Esophagus (tissue), 2 donors: Measurements from ENCODE around the gene GTPBP4. TPM values are rescaled to one million over a fixed set of nuclear protein-coding genes. Genes with fewer than 3 reads are reported as not detected.

Experiments used
- H3K27ac ChIP-seq, 2 donors: one replicate each; pipeline ENCODE4 v1.5.1; 2013; ENCODE audit warnings: low read depth in 2 of 2, mild to moderate bottlenecking in 2 of 2, inconsistent platforms in 1 of 2, low read length in 1 of 2, moderate library complexity in 1 of 2
- H3K27me3 ChIP-seq, 2 donors: one replicate each; pipeline ENCODE4 v1.6.1; 2013; ENCODE audit warnings: low read length in 2 of 2, control low read depth in 1 of 2, mild to moderate bottlenecking in 1 of 2; ENCODE audit not compliant: insufficient read depth in 2 of 2, control insufficient read depth in 1 of 2
- H3K36me3 ChIP-seq, 2 donors: one replicate each; pipeline ENCODE4 v1.6.1; 2013; ENCODE audit warnings: low read length in 1 of 2; ENCODE audit not compliant: control insufficient read depth in 2 of 2, insufficient read depth in 2 of 2
- H3K4me1 ChIP-seq, 2 donors: one replicate each; pipeline ENCODE4 v1.6.1; 2013; ENCODE audit warnings: low read length in 1 of 2; ENCODE audit not compliant: control insufficient read depth in 2 of 2, insufficient read depth in 2 of 2
- H3K4me3 ChIP-seq, 2 donors: one replicate each; pipeline ENCODE4 v1.5.1; 2013; ENCODE audit warnings: low read length in 2 of 2, mild to moderate bottlenecking in 2 of 2, low read depth in 1 of 2, moderate library complexity in 1 of 2
- H3K9me3 ChIP-seq, 2 donors: one replicate each; pipeline ENCODE4 v1.6.1; 2013; ENCODE audit warnings: mild to moderate bottlenecking in 2 of 2, low read depth in 1 of 2, low read length in 1 of 2, moderate library complexity in 1 of 2; ENCODE audit not compliant: control insufficient read depth in 2 of 2, insufficient read depth in 1 of 2
- WGBS, 2 donors: extraction: QIAGEN DNeasy Blood & Tissue Kit; methylation state at CpG; one replicate each; pipeline ENCODE4 v1.1.7; 2013; 5-methylcytosine and 5-hydroxymethylcytosine counted together
- polyA plus RNA-seq, 2 donors: library from polyadenylated mRNA; stranded (reverse); fragments of 200-250 nt; gene quantifications; one replicate each; pipeline ENCODE4 v1.2.3, GENCODE V29; 2013
- donor health status: healthy with polysubstance abuse.
- donor health status: Bipolar disorder and iron deficiency.

Gene GTPBP4
- polyA plus RNA-seq, 2 donors = 9.8 to 29.4 TPM

DNA sequence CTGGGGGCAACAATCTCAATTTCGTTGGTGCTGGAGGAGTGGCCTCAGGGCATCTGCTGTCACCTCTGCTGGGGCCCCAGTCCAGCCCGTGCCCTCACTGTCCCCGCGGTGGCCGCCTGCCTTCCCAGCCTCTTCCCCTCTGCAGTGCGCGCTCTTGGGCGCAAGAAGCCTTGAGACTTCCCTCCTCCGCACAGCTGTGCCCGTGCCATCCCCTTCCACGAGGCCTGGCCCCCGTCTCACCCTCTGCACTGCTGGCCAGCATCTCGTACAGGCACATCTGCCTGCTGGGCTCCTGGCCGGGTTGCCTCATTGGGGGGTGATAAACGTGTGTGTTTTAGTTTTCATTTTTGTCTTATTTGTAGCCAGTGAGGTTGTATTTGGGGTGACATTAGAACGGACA, 23.5 kb downstream of the GTPBP4 start:
- Histone ChIP-seq H3K27ac (no peak overlapping the region), H3K9me3 (peaks cover 0 to under 1% of the 10 kb centered on the region in 2 donors), H3K27me3 (no peaks in the 10 kb centered on the region), H3K4me3 (no peak overlapping the region), H3K4me1 (no peaks in the 10 kb centered on the region), H3K36me3 (peaks cover 33 to 46% of the 10 kb centered on the region in 2 donors)
- 95% methylated on average over 16 of the region's 16 CpGs for WGBS, 2 donors

- no peaks in the 10 kb centered on the region for H3K4me1 ChIP-seq
- peaks cover 22 to 38% of the 10 kb centered on the region in 2 donors for H3K36me3 ChIP-seq
- no peak overlapping the region for H3K4me3 ChIP-seq
- no peaks in the 10 kb centered on the region for H3K27me3 ChIP-seq
- WGBS, 2 donors = 93 to 96% methylated on average over 11 of the region's 11 CpGs
- H3K9me3 ChIP-seq = no peaks in the 10 kb centered on the region
- H3K27ac ChIP-seq = no peak overlapping the region
These were observed 27.5 kb downstream of the GTPBP4 start for GRCh38 chr10:1015688-1016087.

DNA sequence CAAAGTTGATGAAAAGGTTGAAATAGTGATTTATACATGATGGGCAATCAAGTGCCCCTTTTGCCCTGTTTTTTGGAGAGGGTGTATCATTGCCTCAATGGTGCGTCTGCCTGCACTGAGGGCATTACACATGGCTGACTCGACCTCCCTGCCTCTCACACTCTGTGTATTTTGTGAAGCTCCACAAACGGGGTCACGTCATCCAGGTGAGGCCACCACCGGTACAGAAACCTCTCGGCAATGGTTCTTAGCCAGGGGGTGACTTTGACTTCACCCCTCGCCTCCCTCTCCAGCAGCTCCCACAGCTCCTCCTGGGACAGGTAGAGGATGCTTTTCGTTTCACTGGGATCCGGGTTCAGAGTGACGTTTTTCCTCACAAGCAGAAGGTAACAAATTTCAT, 31.1 kb downstream of the GTPBP4 start:
- Histone ChIP-seq H3K9me3 (no peaks in the 10 kb centered on the region), H3K27me3 (no peaks in the 10 kb centered on the region), H3K4me1 (no peaks in the 10 kb centered on the region), H3K27ac (no peak overlapping the region), H3K36me3 (peaks cover 9 to 20% of the 10 kb centered on the region in 2 donors), H3K4me3 (no peak overlapping the region)
- 89 to 93% methylated on average over 10 of the region's 10 CpGs for WGBS, 2 donors

- peaks cover 7 to 19% of the 10 kb centered on the region in 2 donors for H3K36me3 ChIP-seq
- WGBS, 2 donors = 92 to 93% methylated on average over 10 of the region's 10 CpGs
- no peaks in the 10 kb centered on the region for H3K27me3 ChIP-seq
- no peak overlapping the region for H3K4me3 ChIP-seq
- H3K27ac ChIP-seq = no peak overlapping the region
- H3K4me1 ChIP-seq = no peaks in the 10 kb centered on the region
- H3K9me3 ChIP-seq = no peaks in the 10 kb centered on the region
These were observed 32.2 kb downstream of the GTPBP4 start for GRCh38 chr10:1020460-1020859.

DNA sequence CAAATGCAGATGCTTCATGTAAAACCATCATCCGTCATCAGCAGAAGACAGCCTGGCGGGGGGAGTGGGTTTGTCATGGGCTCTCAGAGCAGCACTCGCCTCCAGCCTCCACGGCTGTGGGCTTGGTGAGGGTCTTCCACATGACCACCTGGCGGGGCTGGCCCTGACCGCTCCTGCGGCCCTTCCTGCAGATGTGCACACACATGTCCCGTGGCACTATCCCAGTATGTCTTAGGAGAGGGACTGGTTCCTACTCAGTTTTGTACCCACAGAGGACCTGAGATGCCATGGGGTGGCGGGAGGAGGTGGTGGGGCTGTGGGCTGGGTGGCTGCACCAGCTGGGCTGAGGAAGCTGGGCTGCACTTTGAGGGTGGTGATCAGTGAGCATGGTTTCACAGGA, 32.7 kb downstream of the GTPBP4 start:
- H3K36me3 ChIP-seq = peaks cover 4 to 14% of the 10 kb centered on the region in 2 donors
- no peaks in the 10 kb centered on the region for H3K27me3 ChIP-seq
- H3K9me3 ChIP-seq = no peaks in the 10 kb centered on the region
- no peaks in the 10 kb centered on the region for H3K4me1 ChIP-seq
- H3K27ac ChIP-seq = no peak overlapping the region
- no peak overlapping the region for H3K4me3 ChIP-seq
- WGBS, 2 donors = 90 to 95% methylated on average over 9 of the region's 9 CpGs

DNA sequence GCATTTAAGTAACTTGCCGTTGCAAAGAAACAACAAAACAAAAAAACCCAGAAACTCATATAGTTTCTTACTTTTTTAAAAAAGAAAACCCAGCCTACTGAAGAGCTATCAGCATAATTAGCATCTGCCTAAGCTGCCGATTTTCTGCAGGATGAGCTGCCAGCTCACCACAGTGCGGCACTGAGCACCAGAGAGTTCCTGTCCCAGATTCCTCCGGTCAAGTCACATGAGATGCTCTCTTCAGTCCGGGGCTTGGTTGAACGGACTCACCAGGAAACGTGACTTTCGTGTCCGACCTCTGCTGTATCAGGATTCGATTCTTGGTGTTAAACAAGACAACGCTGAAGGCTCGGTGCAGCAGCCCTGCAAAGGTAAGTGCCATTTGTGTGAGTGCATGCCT, 34.2 kb downstream of the GTPBP4 start:
- H3K36me3 ChIP-seq = peaks cover 2 to 9% of the 10 kb centered on the region in 2 donors
- no peak overlapping the region for H3K4me3 ChIP-seq
- H3K4me1 ChIP-seq = no peaks in the 10 kb centered on the region
- H3K9me3 ChIP-seq = no peaks in the 10 kb centered on the region
- H3K27ac ChIP-seq = no peak overlapping the region
- WGBS, 2 donors = 80 to 87% methylated on average over 12 of the region's 12 CpGs
- H3K27me3 ChIP-seq = no peaks in the 10 kb centered on the region

DNA sequence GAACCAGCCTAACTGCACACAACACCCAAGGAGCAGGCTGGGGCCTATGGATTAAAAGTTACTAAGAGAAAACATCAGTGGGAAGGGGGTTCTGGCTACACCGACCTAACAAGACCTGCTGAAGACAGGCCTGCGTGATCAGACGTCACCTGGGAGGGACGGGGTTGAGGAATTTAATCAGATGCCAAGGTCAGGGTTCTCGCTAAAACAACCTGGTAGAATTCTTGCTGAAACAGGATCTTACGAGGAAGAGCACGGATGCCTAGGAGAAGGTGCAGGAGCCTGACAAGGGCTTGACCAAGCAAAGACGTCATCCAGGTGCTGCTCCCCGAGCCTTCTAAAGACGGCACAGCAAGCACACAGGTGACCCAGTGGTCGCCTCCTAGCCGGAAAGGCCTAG, 35.9 kb downstream of the GTPBP4 start:
- Histone ChIP-seq H3K36me3 (peaks cover 2 to 4% of the 10 kb centered on the region in 2 donors), H3K4me3 (no peak overlapping the region), H3K27me3 (no peaks in the 10 kb centered on the region), H3K4me1 (no peaks in the 10 kb centered on the region), H3K9me3 (no peaks in the 10 kb centered on the region), H3K27ac (no peak overlapping the region)
- 91 to 92% methylated on average over 12 of the region's 12 CpGs for WGBS, 2 donors

GRCh38 chr10:1025683-1026082, 37.4 kb downstream of the GTPBP4 start, which contains the start of gene IDI2:
Gene IDI2, minus strand, starts transcription at chr10:1025859. Its CDS starts 1,136 bp downstream, at chr10:1024723.
- H3K4me3 ChIP-seq = no peak within 1 kb of the TSS
- no peaks in the 10 kb centered on the region for H3K4me1 ChIP-seq
- no peaks in the 10 kb centered on the region for H3K36me3 ChIP-seq
- 91 to 94% methylated on average over 1 of the region's 1 CpG for WGBS, 2 donors
- H3K27me3 ChIP-seq = no peaks in the 10 kb centered on the region
- no peak within 1 kb of the TSS for H3K27ac ChIP-seq
- no peaks in the 10 kb centered on the region for H3K9me3 ChIP-seq

DNA sequence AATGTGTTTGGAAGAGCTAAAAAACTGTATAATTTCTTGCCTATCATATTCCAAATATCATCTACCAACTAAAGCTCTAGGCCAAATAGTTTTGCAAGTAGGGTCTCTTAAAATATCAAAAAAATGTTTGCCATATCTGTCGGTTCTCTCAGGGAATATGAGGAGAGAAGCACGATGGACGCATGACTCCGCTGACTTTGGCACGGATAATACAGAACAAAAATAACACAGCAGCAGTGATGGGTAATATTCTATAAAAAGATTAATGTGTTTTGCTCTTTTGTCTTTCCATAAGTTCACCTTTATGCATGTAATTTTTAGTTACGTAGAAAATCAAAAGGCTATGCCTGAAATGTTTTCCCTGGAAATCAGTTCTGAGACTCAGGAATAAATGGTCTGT, 38.3 kb downstream of the GTPBP4 start:
- H3K36me3 ChIP-seq = no peaks in the 10 kb centered on the region
- no peaks in the 10 kb centered on the region for H3K4me1 ChIP-seq
- H3K27ac ChIP-seq = no peak overlapping the region
- H3K27me3 ChIP-seq = no peaks in the 10 kb centered on the region
- 94 to 95% methylated on average over 6 of the region's 6 CpGs for WGBS, 2 donors
- no peaks in the 10 kb centered on the region for H3K9me3 ChIP-seq
- no peak overlapping the region for H3K4me3 ChIP-seq

GRCh38 chr10:1029838-1030237, 41.6 kb downstream of the GTPBP4 start:
- no peak overlapping the region for H3K4me3 ChIP-seq
- 97% methylated on average over 7 of the region's 7 CpGs for WGBS, 2 donors
- H3K27ac ChIP-seq = no peak overlapping the region
- H3K9me3 ChIP-seq = no peaks in the 10 kb centered on the region
- no peaks in the 10 kb centered on the region for H3K36me3 ChIP-seq
- H3K27me3 ChIP-seq = no peaks in the 10 kb centered on the region
- no peaks in the 10 kb centered on the region for H3K4me1 ChIP-seq
